Endothelial cell of umbilical vein (primary cell): Measurements from ENCODE around the gene SYT7. TPM values are rescaled to one million over a fixed set of nuclear protein-coding genes. Genes with fewer than 3 reads are reported as not detected.

Source experiments
- BruUV-seq: library from RNA; stranded (reverse); fragments of 400-500 nt; replicated peaks from 2 replicates; lab custom pipeline; 2021; lab: Mats Ljungman, UMichigan
- CTCF ChIA-PET: fragments of 300-600, 350-600 bp; sonication (Branson Sonifier 250); formaldehyde crosslinking; loops from one replicate; lab custom pipeline; 2021; ENCODE audit warnings: antibody characterized with exemption, inconsistent platforms; lab: Charles Lee
- POLR2A ChIA-PET: fragments of 300-600, 350-600 bp; sonication (Branson Sonifier 250); formaldehyde crosslinking; loops from one replicate; lab custom pipeline; 2021; ENCODE audit warnings: antibody characterized with exemption, inconsistent platforms; lab: Charles Lee
- DNase-seq: peaks from one replicate; pipeline ENCODE4 v3.0.0-alpha.2; 2011; ENCODE audit warnings: low read depth, low spot score
- FAIRE-seq: peaks from 2 replicates; lab custom pipeline; 2011; peaks lifted over from hg19 to GRCh38; lab: Jason Lieb, UNC
- H2AFZ ChIP-seq: 2 replicates; pipeline ENCODE4 v1.6.0; 2012; ENCODE audit warnings: low read depth, low read length, control low read depth, inconsistent platforms
- H3K27ac ChIP-seq: 2 replicates; pipeline ENCODE4 v1.5.1; 2011; ENCODE audit warnings: low read depth, mild to moderate bottlenecking, control low read depth, low read length, moderate library complexity; ENCODE audit not compliant: insufficient read depth
- H3K27me3 ChIP-seq, 2 experiments: 2 replicates each; pipeline versions ENCODE4 v1.6.0 to v1.6.1; 2011; ENCODE audit warnings: low read length in 2 of 2, mixed read lengths in 1 of 2; ENCODE audit not compliant: control insufficient read depth in 2 of 2, insufficient read depth in 2 of 2
- H3K36me3 ChIP-seq, 2 experiments: 2 replicates in 1 of 2; 3 replicates in 1 of 2; pipeline ENCODE4 v1.5.1; 2011; ENCODE audit warnings: low read length in 2 of 2, mild to moderate bottlenecking in 1 of 2, moderate library complexity in 1 of 2; ENCODE audit not compliant: control insufficient read depth in 2 of 2, insufficient read depth in 2 of 2; ENCODE audit errors: extremely low read depth in 1 of 2
- H3K4me1 ChIP-seq: 3 replicates; pipeline ENCODE4 v1.5.1; 2011; ENCODE audit warnings: mild to moderate bottlenecking, low read length; ENCODE audit not compliant: control insufficient read depth, insufficient read depth; ENCODE audit errors: extremely low read depth
- H3K4me2 ChIP-seq: 2 replicates; pipeline ENCODE4 v1.6.1; 2011; ENCODE audit warnings: low read length, control low read depth, mixed read lengths; ENCODE audit not compliant: insufficient read depth
- H3K4me3 ChIP-seq, 3 experiments: fragments of 200-600 bp in 1 of 3; sonication (generic), shearing (Covaris generic) in 1 of 3; replicated peaks in 1 of 3; 2 replicates each; pipeline ENCODE4 v1.5.1; 2011 to 2016; ENCODE audit warnings: control low read depth in 3 of 3, low read length in 3 of 3, mild to moderate bottlenecking in 2 of 3, inconsistent platforms in 1 of 3, low read depth in 1 of 3, moderate library complexity in 1 of 3; ENCODE audit not compliant: insufficient read depth in 1 of 3
- H3K79me2 ChIP-seq: 2 replicates; pipeline ENCODE4 v1.6.0; 2012; ENCODE audit warnings: low read length, inconsistent platforms; ENCODE audit not compliant: control insufficient read depth, insufficient read depth
- H3K9ac ChIP-seq: replicated peaks from 2 replicates; pipeline ENCODE3; 2011; ENCODE audit warnings: low read length, control low read depth; ENCODE audit not compliant: insufficient read depth; ENCODE audit errors: extremely low read depth
- H3K9me1 ChIP-seq: replicated peaks from 3 replicates; pipeline ENCODE4 v1.6.0; 2011; ENCODE audit warnings: mild to moderate bottlenecking, low read length; ENCODE audit not compliant: control insufficient read depth, insufficient read depth; ENCODE audit errors: extremely low read depth
- H3K9me3 ChIP-seq: replicated peaks from 2 replicates; pipeline ENCODE4 v1.5.1; 2012; ENCODE audit warnings: low read length, inconsistent platforms; ENCODE audit not compliant: control insufficient read depth, insufficient read depth
- H4K20me1 ChIP-seq: replicated peaks from 2 replicates; pipeline ENCODE3; 2011; ENCODE audit warnings: mild to moderate bottlenecking, low read length; ENCODE audit not compliant: control insufficient read depth, insufficient read depth; ENCODE audit errors: extremely low read depth
- CTCF ChIP-seq, 2 donors: IDR thresholded peaks; 1 replicate in 1 of 2; 2 replicates in 1 of 2; pipeline ENCODE4 v1.5.1; 2011; ENCODE audit warnings: low read length in 2 of 2, mild to moderate bottlenecking in 2 of 2, moderate library complexity in 2 of 2, control low read depth in 1 of 2, inconsistent platforms in 1 of 2, low read depth in 1 of 2; ENCODE audit not compliant: insufficient read depth in 1 of 2; ENCODE audit errors: extremely low read depth in 1 of 2
- EZH2 ChIP-seq: IDR thresholded peaks from 2 replicates; pipeline ENCODE4 v1.6.1; 2012; ENCODE audit warnings: borderline replicate concordance, low read depth, mild to moderate bottlenecking, moderate library complexity, low read length, inconsistent platforms; ENCODE audit not compliant: severe bottlenecking
- FOS ChIP-seq: IDR thresholded peaks from 2 replicates; pipeline ENCODE4 v1.6.1; 2011; ENCODE audit warnings: mild to moderate bottlenecking, low read length, moderate library complexity, borderline replicate concordance; ENCODE audit not compliant: insufficient read depth
- GATA2 ChIP-seq: IDR thresholded peaks from 2 replicates; pipeline ENCODE4 v1.7.0; 2011; ENCODE audit warnings: low read depth, mild to moderate bottlenecking, moderate library complexity, mixed read lengths, low read length; ENCODE audit not compliant: insufficient read length, insufficient read depth
- JUN ChIP-seq: IDR thresholded peaks from 2 replicates; pipeline ENCODE4 v1.6.1; 2011; ENCODE audit warnings: borderline replicate concordance, low read depth; ENCODE audit not compliant: insufficient read length, insufficient read depth
- MAX ChIP-seq: IDR thresholded peaks from 2 replicates; pipeline ENCODE4 v1.6.1; 2011; ENCODE audit not compliant: insufficient read depth, insufficient read length
- MYC ChIP-seq: IDR thresholded peaks from one replicate; pipeline ENCODE4 v1.6.1; 2011; ENCODE audit warnings: mild to moderate bottlenecking, low read depth, low read length
- POLR2A ChIP-seq: IDR thresholded peaks from 2 replicates; pipeline ENCODE4 v1.6.1; 2012; ENCODE audit warnings: low read depth, mild to moderate bottlenecking, control low read depth, low read length
- POLR2AphosphoS5 ChIP-seq: IDR thresholded peaks from 2 replicates; pipeline ENCODE4 v1.6.1; 2012; ENCODE audit warnings: low read depth, mild to moderate bottlenecking, control low read depth, low read length, moderate library complexity; ENCODE audit not compliant: insufficient read depth
- dilution Hi-C: fragments of 300-500 bp; cut with MboI; formaldehyde crosslinking; loops from one replicate; pipeline ENCODE4 v1.15.0; 2019; ENCODE audit warnings: low sequenced_read_pairs; ENCODE audit not compliant: extremely low pct_ligation_motif_present
- intact Hi-C: fragments of 100-400 bp; cut with micrococcal nuclease; formaldehyde crosslinking; loops from one replicate; pipeline ENCODE4 v1.10.0; 2022
- polyA plus RNA-seq, 4 experiments: library from polyadenylated mRNA; depleted of rRNA in 3 of 4; stranded (reverse) in 3 of 4; unstranded in 1 of 4; fragments of >200 nt; gene quantifications; 2 replicates each; pipeline versions ENCODE4 v1.2.1 to v1.2.3, GENCODE V29; 2011 to 2012; ENCODE audit warnings: missing spikeins in 1 of 4
- total RNA-seq: library from RNA; stranded (reverse); gene quantifications from 2 replicates; pipeline ENCODE4 v1.2.3, GENCODE V29; 2021

SYT7 gene
- total and polyA plus RNA-seq, 2 donors (not counting 3 experiments of a cell fraction or from before 2014, with no cell fraction given): 0.08 to 0.55 TPM

GRCh38 chr11:61515686-61516085 is 65.2 kb downstream of the SYT7 start:
- H3K4me3 ChIP-seq: no peak overlapping the region
- no TSS peak for BruUV-seq
- DNase-seq (no peak), FAIRE-seq (no peak)
- POLR2A ChIA-PET: no interaction called here
- dilution Hi-C loops: no loop called here
- no peaks in the 10 kb centered on the region for H3K36me3 ChIP-seq
- CTCF ChIA-PET: interaction anchor here (0.7 to 9.0 kb wide), 17 partner anchors 8 to 114 kb away, joined by 3 to 229 read pairs (median 9); partner anchors contain the start of genes CPSF7, LRRC10B, SDHAF2 and SYT7
- no peaks in the 10 kb centered on the region for H3K9me1 ChIP-seq
- TF ChIP-seq CTCF (IDR thresholded peaks at IDR 0.05; ENCODE audit: extremely low read depth in 1 of 2, insufficient read depth in 1 of 2, low read depth in 1 of 2, low read length in 2 of 2): no peak
- no peak for TF ChIP-seq POLR2AphosphoS5
- no peak for TF ChIP-seq FOS
- TF ChIP-seq GATA2: no peak
- no peak for TF ChIP-seq POLR2A
- no peak for TF ChIP-seq MYC
- TF ChIP-seq JUN: no peak
- no peak for TF ChIP-seq EZH2
- TF ChIP-seq MAX: no peak
- intact Hi-C loops: no loop called here
- no peak overlapping the region for H3K4me2 ChIP-seq
- no peak overlapping the region for H2AFZ ChIP-seq
- no peaks in the 10 kb centered on the region for H3K9me3 ChIP-seq
- H3K4me1 ChIP-seq: peaks cover 4% of the 10 kb centered on the region
- H3K27me3 ChIP-seq: peaks cover 3 to 4% of the 10 kb centered on the region in 2 experiments
- H3K79me2 ChIP-seq: no peaks in the 10 kb centered on the region
- H4K20me1 ChIP-seq: no peaks in the 10 kb centered on the region
- H3K9ac ChIP-seq: no peak overlapping the region
- H3K27ac ChIP-seq: no peak overlapping the region
